ENCODE data around the gene TMEM86A. TPM values are rescaled to one million over a fixed set of nuclear protein-coding genes. Genes with fewer than 3 reads are reported as not detected.

The TMEM86A gene
- total RNA-seq, 1 donor from 2014 or later, result 4.3 TPM

GRCh38 chr11:18739685-18740084 is 41.1 kb downstream of the TMEM86A start:
- intact Hi-C loops (cut with DNase I), result loop anchor here (10.0 kb wide), 2 partner anchors 205 to 625 kb away; no protein-coding TSS in a partner anchor
- ATAC-seq (ENCODE audit: poor library complexity), result no peak
- no peak for DNase-seq

GRCh38 chr11:18741783-18742182 is 43.2 kb downstream of the TMEM86A start:
- no peak for ATAC-seq (ENCODE audit: poor library complexity)

GRCh38 chr11:18743365-18743764 is 44.8 kb downstream of the TMEM86A start:
- no peak for ATAC-seq (ENCODE audit: poor library complexity)
- intact Hi-C loops (cut with DNase I), result no loop called here
- DNase-seq, result no peak

More at GRCh38 chr11:18741783-18742182, 43.2 kb downstream of the TMEM86A start:
- intact Hi-C loops (cut with DNase I), result no loop called here
- DNase-seq, result no peak

GRCh38 chr11:18743900-18744514 is 45.4 kb downstream of the TMEM86A start:
- DNase-seq, result no peak
- intact Hi-C loops (cut with DNase I), result no loop called here
- no peak for ATAC-seq (ENCODE audit: poor library complexity)

GRCh38 chr11:18745251-18745650 is 46.7 kb downstream of the TMEM86A start:
- DNase-seq, result no peak
- ATAC-seq (ENCODE audit: poor library complexity), result no peak
- intact Hi-C loops (cut with DNase I), result no loop called here

- DNase-seq (no peak), ATAC-seq (ENCODE audit: poor library complexity) (no peak)
- intact Hi-C loops (cut with DNase I), result no loop called here
Observed at GRCh38 chr11:18748766-18749365, 50.3 kb downstream of the TMEM86A start.

- intact Hi-C loops (cut with DNase I), result no loop called here
- DNase-seq, result no peak
- ATAC-seq (ENCODE audit: poor library complexity), result no peak
Observed at GRCh38 chr11:18749681-18750319, 51.2 kb downstream of the TMEM86A start.

GRCh38 chr11:18750944-18751343 is 52.4 kb downstream of the TMEM86A start:
- ATAC-seq (ENCODE audit: poor library complexity) (no peak), DNase-seq (no peak)
- intact Hi-C loops (cut with DNase I), result no loop called here

GRCh38 chr11:18752502-18752901 is 53.9 kb downstream of the TMEM86A start:
- ATAC-seq (ENCODE audit: poor library complexity) (no peak), DNase-seq (no peak)
- intact Hi-C loops (cut with DNase I), result no loop called here

- DNase-seq (no peak), ATAC-seq (ENCODE audit: poor library complexity) (no peak)
- intact Hi-C loops (cut with DNase I), result no loop called here
Observed at GRCh38 chr11:18754308-18754707, 55.7 kb downstream of the TMEM86A start.

Other genes with a start within 250 kb of the TMEM86A start
- not detected for gene LDHAL6A, start 242.9 kb upstream of the TMEM86A start, total RNA-seq
- gene TSG101, start 171.8 kb upstream of the TMEM86A start, total RNA-seq, result 56.2 TPM
- gene UEVLD, start 110.0 kb upstream of the TMEM86A start, total RNA-seq, result 19.3 TPM
- 13.3 TPM for gene MISFA, start 99.0 kb upstream of the TMEM86A start, total RNA-seq
- 8.2 TPM for gene SPTY2D1, start 64.4 kb upstream of the TMEM86A start, total RNA-seq
- gene IGSF22, start 27.4 kb downstream of the TMEM86A start, total RNA-seq, result 0.86 TPM
- gene PTPN5, start 93.0 kb downstream of the TMEM86A start, total RNA-seq, result 1.0 TPM
- not detected for gene MRGPRX1, start 240.6 kb downstream of the TMEM86A start, total RNA-seq

Measured in Right ventricle myocardium superior (tissue), 1 donor.